ENCODE measurements around the gene MACROH2A1. TPM values are rescaled to one million over a fixed set of nuclear protein-coding genes. Genes with fewer than 3 reads are reported as not detected.

The MACROH2A1 gene
- polyA plus RNA-seq, 2 of the 4 experiments (the other 2 are of a cell fraction) = 158 to 172 TPM

- WGBS (ENCODE audit: missing lambda C conversion rate) = 85% methylated on average over 4 of the region's 4 CpGs
- DNase-seq (ENCODE audit: low read depth in 1 of 2, low spot score in 1 of 2) (no peak), ATAC-seq (no peak), FAIRE-seq (no peak)
- H3K27ac ChIP-seq = no peak overlapping the region
- POLR2A ChIA-PET = no interaction called here
- 0 out of 3 replicates have a peak, but pooled peaks cover 7% of the 10 kb centered on the region for H3K4me1 ChIP-seq
- no peak overlapping the region for H3K4me2 ChIP-seq
- H3K4me3 ChIP-seq = no peak overlapping the region
- H3K9me3 ChIP-seq = no peaks in the 10 kb centered on the region
- TF ChIP-seq, protein P1, sequence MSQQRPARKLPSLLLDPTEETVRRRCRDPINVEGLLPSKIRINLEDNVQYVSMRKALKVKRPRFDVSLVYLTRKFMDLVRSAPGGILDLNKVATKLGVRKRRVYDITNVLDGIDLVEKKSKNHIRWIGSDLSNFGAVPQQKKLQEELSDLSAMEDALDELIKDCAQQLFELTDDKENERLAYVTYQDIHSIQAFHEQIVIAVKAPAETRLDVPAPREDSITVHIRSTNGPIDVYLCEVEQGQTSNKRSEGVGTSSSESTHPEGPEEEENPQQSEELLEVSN (IDR thresholded peaks at IDR 0.05; ENCODE audit: borderline replicate concordance, low read depth) = no peak
- TF ChIP-seq SMC3 (IDR thresholded peaks at IDR 0.05) (no peak), HMGXB4 (CRISPR knock-in tag; IDR thresholded peaks at IDR 0.05; ENCODE audit: borderline replicate concordance) (no peak), CEBPB (IDR thresholded peaks at IDR 0.05) (no peak), KDM1A (IDR thresholded peaks at IDR 0.05; ENCODE audit: low read depth) (no peak), ATOH8 (CRISPR knock-in tag; IDR thresholded peaks at IDR 0.05; ENCODE audit: low read depth) (no peak), KDM5A (IDR thresholded peaks at IDR 0.05) (no peak), FOSL2 (IDR thresholded peaks at IDR 0.05) (no peak), FOSL2 (CRISPR knock-in tag; IDR thresholded peaks at IDR 0.05) (no peak), HOXA7 (CRISPR knock-in tag; IDR thresholded peaks at IDR 0.05) (no peak), ZNF302 (CRISPR knock-in tag; IDR thresholded peaks at IDR 0.05) (no peak), JUNB (IDR thresholded peaks at IDR 0.05) (no peak)
- CTCF ChIA-PET = no interaction called here
Measured at GRCh38 chr5:135294793-135295192, 104.2 kb downstream of the MACROH2A1 start.

DNA sequence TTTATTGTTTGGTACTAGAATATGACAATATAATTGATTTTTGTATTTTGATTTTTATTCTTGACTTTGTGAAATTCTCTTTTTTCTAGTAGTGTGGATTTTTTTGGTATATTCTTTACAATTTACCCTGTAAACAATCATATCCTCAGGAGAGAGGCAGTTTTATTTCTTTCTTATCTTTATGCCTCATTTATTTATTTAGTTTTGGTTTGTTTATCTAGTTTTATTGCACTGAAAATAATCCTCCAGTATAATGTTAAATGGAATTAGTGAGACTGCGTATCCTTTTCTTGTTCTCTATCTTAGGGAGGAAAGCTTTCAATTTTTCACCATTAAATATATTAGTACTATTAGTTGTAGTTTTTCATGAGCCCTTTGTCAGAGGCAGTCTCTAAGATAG is 109.4 kb downstream of the MACROH2A1 start:
- H3K4me2 ChIP-seq = no peak overlapping the region
- no peak for ATAC-seq
- FAIRE-seq = no peak
- CTCF ChIA-PET = no interaction called here
- no peak for DNase-seq (ENCODE audit: low read depth in 1 of 2, low spot score in 1 of 2)
- no peaks in the 10 kb centered on the region for H3K4me1 ChIP-seq
- H3K9me3 ChIP-seq = peaks cover 19% of the 10 kb centered on the region; the same call in 2 of the 3 replicates
- H3K27ac ChIP-seq = no peak overlapping the region
- TF ChIP-seq TFCP2L1 (CRISPR knock-in tag; IDR thresholded peaks at IDR 0.05) (no peak), SREBF2 (IDR thresholded peaks at IDR 0.05) (no peak), EHMT2 (IDR thresholded peaks at IDR 0.05; ENCODE audit: low read depth) (no peak), HES2 (IDR thresholded peaks at IDR 0.05) (no peak), KDM1A (IDR thresholded peaks at IDR 0.05; ENCODE audit: low read depth) (no peak), CEBPB (IDR thresholded peaks at IDR 0.05) (no peak), RAD21 (conservative IDR thresholded peaks at IDR 0.05 in 1 of 2, IDR thresholded peaks at IDR 0.05 in 1 of 2) (no peak), ATOH8 (CRISPR knock-in tag; IDR thresholded peaks at IDR 0.05; ENCODE audit: low read depth) (no peak), HMGXB4 (CRISPR knock-in tag; IDR thresholded peaks at IDR 0.05; ENCODE audit: borderline replicate concordance) (no peak), NFE2L2 (conservative IDR thresholded peaks at IDR 0.05; ENCODE audit: low read length) (no peak), NR3C1 (IDR thresholded peaks at IDR 0.05) (no peak), RFX5 (IDR thresholded peaks at IDR 0.05) (no peak), EHF (CRISPR knock-in tag; IDR thresholded peaks at IDR 0.05) (no peak), MYC (IDR thresholded peaks at IDR 0.05; ENCODE audit: borderline replicate concordance, low read length) (no peak), PBX3 (IDR thresholded peaks at IDR 0.05) (no peak), HOXB13 (CRISPR knock-in tag; IDR thresholded peaks at IDR 0.05; ENCODE audit: low read depth) (no peak)
- TF ChIP-seq, protein P1 (IDR thresholded peaks at IDR 0.05; ENCODE audit: borderline replicate concordance, low read depth) = no peak
- POLR2A ChIA-PET = no interaction called here
- WGBS (ENCODE audit: missing lambda C conversion rate) = 95% methylated on average over 1 of the region's 1 CpG
- H3K4me3 ChIP-seq = no peak overlapping the region
